ENCODE data around the gene DNAJB2. TPM values are rescaled to one million over a fixed set of nuclear protein-coding genes. Genes with fewer than 3 reads are reported as not detected.

The DNAJB2 gene
- 100 to 1,000 TPM; 155 to 163 TPM for total RNA-seq

- Histone ChIP-seq H3K27ac (peak within 1 kb of the TSS; percentile 94 to 98), H3K4me3 (peak within 1 kb of the TSS; percentile 64 to 77), H3K9me3 (no peaks in the 10 kb centered on the region), H3K27me3 (replicated peaks; ENCODE audit: insufficient read depth) (no peaks in the 10 kb centered on the region), H3K4me1 (replicated peaks) (peaks cover 13% of the 10 kb centered on the region), H3K36me3 (peaks cover 0 to 9% of the 10 kb centered on the region in 2 donors)
- intact Hi-C loops (cut with DNase I): loop anchor here (2.0 kb wide), 1 partner anchor 15 kb away; no protein-coding TSS in a partner anchor
- peak; percentile 99 for DNase-seq (ENCODE audit: low spot score)
- TF ChIP-seq CTCF (IDR thresholded peaks at IDR 0.05) (no peak), POLR2A (IDR thresholded peaks at IDR 0.05) (peak; percentile 95), POLR2AphosphoS5 (IDR thresholded peaks at IDR 0.05) (peak; percentile 98)
- whole genome bisulfite sequencing: 1% methylated on average over 51 of the region's 65 CpGs
Measured at GRCh38 chr2:219279151-219279915, at the start of gene DNAJB2. Gene DNAJB2, plus strand, starts transcription at chr2:219279366. Its CDS starts 468 bp downstream, at chr2:219279834.

GRCh38 chr2:219230059-219230540 lies 49.1 kb upstream of the DNAJB2 start:
- Histone ChIP-seq H3K36me3 (peaks cover 16 to 24% of the 10 kb centered on the region in 2 donors), H3K4me3 (peak overlapping the region; percentile 67 to 91), H3K9me3 (no peaks in the 10 kb centered on the region), H3K4me1 (replicated peaks) (peaks cover 3% of the 10 kb centered on the region), H3K27ac (peak overlapping the region; percentile 95 to 96), H3K27me3 (replicated peaks; ENCODE audit: insufficient read depth) (no peaks in the 10 kb centered on the region)
- TF ChIP-seq CTCF (IDR thresholded peaks at IDR 0.05) (no peak), POLR2A (IDR thresholded peaks at IDR 0.05) (no peak), POLR2AphosphoS5 (IDR thresholded peaks at IDR 0.05) (no peak)
- 0% methylated on average over 24 of the region's 24 CpGs for WGBS
- intact Hi-C loops (cut with DNase I): no loop called here
- DNase-seq (ENCODE audit: low spot score): peak; percentile 53

- Histone ChIP-seq H3K27ac (no peak overlapping the region), H3K4me1 (replicated peaks) (no peaks in the 10 kb centered on the region), H3K36me3 (peaks cover 24 to 36% of the 10 kb centered on the region in 2 donors), H3K4me3 (no peak overlapping the region), H3K9me3 (no peaks in the 10 kb centered on the region), H3K27me3 (replicated peaks; ENCODE audit: insufficient read depth) (no peaks in the 10 kb centered on the region)
- WGBS: 95% methylated on average over 3 of the region's 3 CpGs
- intact Hi-C loops (cut with DNase I): no loop called here
- DNase-seq (ENCODE audit: low spot score): no peak
- TF ChIP-seq POLR2AphosphoS5 (IDR thresholded peaks at IDR 0.05) (no peak), POLR2A (IDR thresholded peaks at IDR 0.05) (no peak), CTCF (IDR thresholded peaks at IDR 0.05) (no peak)
Measured at GRCh38 chr2:219234331-219234730, 44.8 kb upstream of the DNAJB2 start.

GRCh38 chr2:219243291-219243761 lies 35.8 kb upstream of the DNAJB2 start:
- Histone ChIP-seq H3K27me3 (replicated peaks; ENCODE audit: insufficient read depth) (no peaks in the 10 kb centered on the region), H3K27ac (no peak overlapping the region), H3K4me1 (replicated peaks) (peaks cover 3% of the 10 kb centered on the region), H3K36me3 (no peaks in the 10 kb centered on the region), H3K4me3 (peak overlapping the region in 1 of 2 donors; percentile 8), H3K9me3 (no peaks in the 10 kb centered on the region)
- WGBS: 35% methylated on average over 28 of the region's 28 CpGs
- DNase-seq (ENCODE audit: low spot score): no peak
- TF ChIP-seq POLR2AphosphoS5 (IDR thresholded peaks at IDR 0.05): no peak
- TF ChIP-seq POLR2A (IDR thresholded peaks at IDR 0.05): peak; percentile 12
- intact Hi-C loops (cut with DNase I): no loop called here

GRCh38 chr2:219244789-219245147 lies 34.4 kb upstream of the DNAJB2 start:
- Histone ChIP-seq H3K27ac (peak overlapping the region; percentile 90 to 94), H3K9me3 (no peaks in the 10 kb centered on the region), H3K27me3 (replicated peaks; ENCODE audit: insufficient read depth) (no peaks in the 10 kb centered on the region), H3K36me3 (no peaks in the 10 kb centered on the region), H3K4me1 (replicated peaks) (peaks cover 15% of the 10 kb centered on the region), H3K4me3 (peak overlapping the region; percentile 74 to 77)
- no peak for DNase-seq (ENCODE audit: low spot score)
- intact Hi-C loops (cut with DNase I): no loop called here
- 37% methylated on average over 6 of the region's 6 CpGs for WGBS
- TF ChIP-seq POLR2A (IDR thresholded peaks at IDR 0.05) (no peak), CTCF (IDR thresholded peaks at IDR 0.05) (no peak), POLR2AphosphoS5 (IDR thresholded peaks at IDR 0.05) (no peak)

Data from prostate gland (tissue), 2 donors.